ENCODE results near the gene RHEB. TPM values are rescaled to one million over a fixed set of nuclear protein-coding genes. Genes with fewer than 3 reads are reported as not detected.

RHEB gene
- total RNA-seq (2014; rRNA removed; shearing (Covaris generic)) (94.0 and 101 TPM in 2 replicates), polyA plus RNA-seq (2016; fragmentation: Nextera tagmentation; extraction: Ambion mirVana) (209 and 239 TPM in 2 replicates)
- long read RNA-seq, transcript RHEB-201 (8 exons, 2,075 nt): major isoform, 222 of 233 reads
- long read RNA-seq, partial matches to known transcripts: 1 of 233 reads
- long read RNA-seq, other reads (novel, unspliced or antisense): 8 of 233 reads

- Histone ChIP-seq H3K36me3 (ENCODE audit: insufficient read depth) (no peaks in the 10 kb centered on the region), H3K27ac (ENCODE audit: low read depth) (peak within 1 kb of the TSS; percentile 95), H3F3A (replicated peaks; ENCODE audit: low read depth) (peaks cover 11% of the 10 kb centered on the region; the same call in 1 of the 2 replicates), H3K4me2 (peak within 1 kb of the TSS; percentile 95), H2AFZ (peak within 1 kb of the TSS; percentile 96), H4K20me1 (replicated peaks; ENCODE audit: insufficient read depth) (peaks cover 40% of the 10 kb centered on the region), H3K9me2 (ENCODE audit: insufficient read depth) (no peaks in the 10 kb centered on the region), H3K27me3 (ENCODE audit: insufficient read depth) (peaks cover 15% of the 10 kb centered on the region), H3K4me1 (ENCODE audit: insufficient read depth) (peaks cover 21% of the 10 kb centered on the region), H3K79me2 (replicated peaks; ENCODE audit: insufficient read depth) (peaks cover 41% of the 10 kb centered on the region), H3K4me3 (peak within 1 kb of the TSS; percentile 97)
- peaks cover 29% of the 10 kb centered on the region for H3K4me1 Mint-ChIP-seq
- peaks cover 8% of the 10 kb centered on the region; the same call in 2 of the 3 replicates for H3K9me3 Mint-ChIP-seq
- peak; percentile 95 for TF ChIP-seq CREB1 (CRISPR knock-in tag; IDR thresholded peaks at IDR 0.05; ENCODE audit: low read depth)
- TF ChIP-seq JUNB (IDR thresholded peaks at IDR 0.05; ENCODE audit: unreplicated experiment): no peak
- no peak for TF ChIP-seq EZH2 (IDR thresholded peaks at IDR 0.05; ENCODE audit: low read depth, unreplicated experiment)
- TF ChIP-seq NANOG (IDR thresholded peaks at IDR 0.05; ENCODE audit: borderline replicate concordance): no peak
- 0 out of 2 replicates have a peak, but pooled peaks have one; percentile 2 for TF ChIP-seq ETS1 (IDR thresholded peaks at IDR 0.05)
- no peak; the same call in 1 of the 2 replicates for TF ChIP-seq ZNF114 (CRISPR knock-in tag; IDR thresholded peaks at IDR 0.05)
- no peak for TF ChIP-seq CTCF (conservative IDR thresholded peaks at IDR 0.05; ENCODE audit: low read depth in 2 of 2)
- peak; percentile 65 for TF ChIP-seq POLR2AphosphoS5 (IDR thresholded peaks at IDR 0.05; ENCODE audit: low read depth)
- no peak for TF ChIP-seq ZNF331 (CRISPR knock-in tag; IDR thresholded peaks at IDR 0.05; ENCODE audit: low read depth)
- H3K27me3 Mint-ChIP-seq (ENCODE audit: insufficient read depth, low read depth, poor library complexity): peaks cover 28% of the 10 kb centered on the region
- 0 out of 3 replicates have a peak, but pooled peaks cover 4% of the 10 kb centered on the region for H3K36me3 Mint-ChIP-seq (ENCODE audit: low read depth)
- peak within 1 kb of the TSS; percentile 97 for H3K4me3 Mint-ChIP-seq
- peak within 1 kb of the TSS; percentile 99 for H3K27ac Mint-ChIP-seq
- DNase-seq (ENCODE audit: low spot score) (peak; percentile 99), ATAC-seq (peak; percentile 79)
These were observed at the start of gene RHEB for GRCh38 chr7:151519765-151520418. Gene RHEB (minus strand): TSS chr7:151519895. CDS start chr7:151519511, 384 bp downstream.

GRCh38 chr7:151566897-151567320 is 47.2 kb upstream of the RHEB start:
- Histone ChIP-seq H3K4me2 (0 out of 2 replicates have a peak overlapping the region, but pooled peaks have one; percentile 4), H3K4me1 (ENCODE audit: insufficient read depth) (peaks cover 13% of the 10 kb centered on the region; the same call in 1 of the 2 replicates), H3K27ac (ENCODE audit: low read depth) (no peak overlapping the region), H3K27me3 (ENCODE audit: insufficient read depth) (no peaks in the 10 kb centered on the region), H3K36me3 (ENCODE audit: insufficient read depth) (no peaks in the 10 kb centered on the region), H2AFZ (no peak overlapping the region), H3K4me3 (no peak overlapping the region), H3K9me2 (ENCODE audit: insufficient read depth) (no peaks in the 10 kb centered on the region), H4K20me1 (replicated peaks; ENCODE audit: insufficient read depth) (no peaks in the 10 kb centered on the region; the same call in 1 of the 2 replicates), H3K79me2 (replicated peaks; ENCODE audit: insufficient read depth) (no peaks in the 10 kb centered on the region), H3F3A (replicated peaks; ENCODE audit: low read depth) (no peaks in the 10 kb centered on the region)
- Mint-ChIP-seq H3K4me1 (peaks cover 22% of the 10 kb centered on the region), H3K36me3 (ENCODE audit: low read depth) (no peaks in the 10 kb centered on the region), H3K27ac (no peak overlapping the region), H3K9me3 (no peaks in the 10 kb centered on the region), H3K27me3 (ENCODE audit: insufficient read depth, low read depth, poor library complexity) (no peaks in the 10 kb centered on the region), H3K4me3 (no peak overlapping the region)
- ATAC-seq (peak; percentile 90), DNase-seq (ENCODE audit: low spot score) (peak; percentile 52)
- no peak for TF ChIP-seq STAT1 (IDR thresholded peaks at IDR 0.05; ENCODE audit: unreplicated experiment)

Data from GM23338 (cell line).